IMR-90 (cell line): ENCODE measurements around the gene AUH. TPM values are rescaled to one million over a fixed set of nuclear protein-coding genes. Genes with fewer than 3 reads are reported as not detected.

Experiments used
- ATAC-seq: fragments of 200-7000 bp; cut with Tn5 transposase; 2 replicates; pipeline ENCODE4 v1.9.1; 2020; ENCODE audit warnings: low read depth, mild to moderate bottlenecking, moderate library complexity
- BruUV-seq: library from RNA; stranded (reverse); fragments of 400-500 nt; replicated peaks from 2 replicates; lab custom pipeline; 2021; lab: Mats Ljungman, UMichigan
- CTCF ChIA-PET: fragments of 300-600 bp; formaldehyde crosslinking; extraction: SDS; loops from one replicate; lab custom pipeline; 2021; ENCODE audit warnings: antibody characterized with exemption; lab: Yijun Ruan, JAX
- POLR2A ChIA-PET: fragments of 300-600 bp; sonication (Branson Sonifier 250); formaldehyde crosslinking; loops from one replicate; lab custom pipeline; 2022; ENCODE audit warnings: antibody characterized with exemption; ENCODE audit not compliant: unreplicated experiment; lab: Charles Lee
- DNase-seq: peaks from one replicate; pipeline ENCODE4 v3.0.0; 2013
- H2AFZ ChIP-seq: replicated peaks from 2 replicates; pipeline ENCODE3; 2013; ENCODE audit warnings: low read length, mild to moderate bottlenecking; ENCODE audit not compliant: poor library complexity
- H2AK5ac ChIP-seq: 2 replicates; pipeline ENCODE4 v1.6.1; 2013; ENCODE audit warnings: low read depth, low read length, inconsistent platforms
- H2AK9ac ChIP-seq: replicated peaks from 2 replicates; pipeline ENCODE3; 2013; ENCODE audit warnings: mild to moderate bottlenecking, low read depth, low read length, moderate library complexity; ENCODE audit not compliant: poor library complexity
- H2BK120ac ChIP-seq: 2 replicates; pipeline ENCODE4 v1.6.1; 2013; ENCODE audit warnings: low read depth, low read length, inconsistent platforms
- H2BK15ac ChIP-seq: 3 replicates; pipeline ENCODE4 v1.6.1; 2013; ENCODE audit warnings: low read depth, low read length, inconsistent platforms
- H2BK20ac ChIP-seq: 2 replicates; pipeline ENCODE4 v1.6.1; 2013; ENCODE audit warnings: low read depth, mild to moderate bottlenecking, inconsistent platforms, low read length, moderate library complexity
- H2BK5ac ChIP-seq: 2 replicates; pipeline ENCODE4 v1.6.1; 2013; ENCODE audit warnings: mild to moderate bottlenecking, low read depth, low read length, inconsistent platforms; ENCODE audit not compliant: poor library complexity, severe bottlenecking
- H3K14ac ChIP-seq: replicated peaks from 2 replicates; pipeline ENCODE4 v1.6.1; 2013; ENCODE audit warnings: low read depth, low read length, inconsistent platforms
- H3K18ac ChIP-seq: 2 replicates; pipeline ENCODE4 v1.6.1; 2013; ENCODE audit warnings: low read depth, low read length, control low read depth
- H3K23ac ChIP-seq: 2 replicates; pipeline ENCODE4 v1.6.1; 2013; ENCODE audit warnings: low read depth, low read length, inconsistent platforms
- H3K27ac ChIP-seq: 2 replicates; pipeline ENCODE4 v1.5.1; 2013; ENCODE audit warnings: mild to moderate bottlenecking, control low read depth, low read length; ENCODE audit not compliant: insufficient read depth
- H3K27me3 ChIP-seq: 2 replicates; pipeline ENCODE4 v1.6.1; 2013; ENCODE audit warnings: low read length; ENCODE audit not compliant: control insufficient read depth, insufficient read depth
- H3K36me3 ChIP-seq: 2 replicates; pipeline ENCODE4 v1.6.1; 2013; ENCODE audit warnings: low read length, mixed read lengths; ENCODE audit not compliant: control insufficient read depth, insufficient read depth
- H3K4ac ChIP-seq: 2 replicates; pipeline ENCODE4 v1.6.1; 2013; ENCODE audit warnings: low read depth, low read length, inconsistent platforms
- H3K4me1 ChIP-seq: 2 replicates; pipeline ENCODE4 v1.6.1; 2013; ENCODE audit warnings: low read length, mixed read lengths; ENCODE audit not compliant: control insufficient read depth, insufficient read depth
- H3K4me2 ChIP-seq: 2 replicates; pipeline ENCODE4 v1.6.1; 2013; ENCODE audit warnings: low read depth, mild to moderate bottlenecking, control low read depth, low read length, moderate library complexity
- H3K4me3 ChIP-seq: 2 replicates; pipeline ENCODE4 v1.5.1; 2013; ENCODE audit warnings: low read depth, mild to moderate bottlenecking, control low read depth, low read length, moderate library complexity; ENCODE audit not compliant: insufficient read depth
- H3K56ac ChIP-seq: 2 replicates; pipeline ENCODE4 v1.6.1; 2013; ENCODE audit warnings: low read length, inconsistent platforms; ENCODE audit not compliant: insufficient read depth; ENCODE audit errors: extremely low read depth
- H3K79me1 ChIP-seq, 2 experiments: 2 replicates each; pipeline ENCODE4 v1.6.1; 2013; ENCODE audit warnings: low read length in 2 of 2, inconsistent platforms in 1 of 2, low read depth in 1 of 2
- H3K9ac ChIP-seq: 2 replicates; pipeline ENCODE4 v1.6.1; 2013; ENCODE audit warnings: low read depth, low read length, control low read depth
- H3K9me1 ChIP-seq: 2 replicates; pipeline ENCODE4 v1.6.1; 2013; ENCODE audit warnings: low read length, inconsistent platforms; ENCODE audit not compliant: insufficient read depth
- H3K9me3 ChIP-seq: 2 replicates; pipeline ENCODE4 v1.6.1; 2013; ENCODE audit warnings: low read length; ENCODE audit not compliant: control insufficient read depth, insufficient read depth
- H4K20me1 ChIP-seq: 2 replicates; pipeline ENCODE4 v1.6.1; 2013; ENCODE audit warnings: low read length, inconsistent platforms; ENCODE audit not compliant: insufficient read depth
- H4K5ac ChIP-seq: 2 replicates; pipeline ENCODE4 v1.6.1; 2013; ENCODE audit warnings: mild to moderate bottlenecking, low read depth, low read length, control low read depth
- H4K8ac ChIP-seq, 2 experiments: 2 replicates each; pipeline ENCODE4 v1.6.1; 2013; ENCODE audit warnings: low read depth in 2 of 2, low read length in 2 of 2, control low read depth in 1 of 2, inconsistent platforms in 1 of 2
- H4K91ac ChIP-seq: 2 replicates; pipeline ENCODE4 v1.6.1; 2013; ENCODE audit warnings: low read depth, low read length, inconsistent platforms; ENCODE audit not compliant: insufficient read depth
- MAZ ChIP-seq: IDR thresholded peaks from 2 replicates; pipeline ENCODE4 v1.6.1; 2012; ENCODE audit warnings: low read depth, mild to moderate bottlenecking, low read length, improper control_type of control experiment, moderate library complexity, borderline replicate concordance
- POLR2A ChIP-seq: IDR thresholded peaks from 2 replicates; pipeline ENCODE4 v1.6.1; 2012; ENCODE audit warnings: mild to moderate bottlenecking, low read depth, low read length
- WGBS, 2 experiments: methylation state at CpG; one replicate each; pipeline versions ENCODE4 v1.1.5 to v1.1.7; 2013; ENCODE audit warnings: missing lambda C conversion rate in 2 of 2; ENCODE audit not compliant: insufficient read length in 1 of 2; ENCODE audit errors: extremely low coverage in 2 of 2; 5-methylcytosine and 5-hydroxymethylcytosine counted together
- dilution Hi-C: fragments of 300-500 bp; cut with HindIII; formaldehyde crosslinking; loops from one replicate; pipeline ENCODE4 v1.14.3; 2018; ENCODE audit warnings: low sequenced_read_pairs; ENCODE audit not compliant: unreplicated experiment
- in situ Hi-C: fragments of 300-500 bp; cut with MboI; formaldehyde crosslinking; loops from 3 replicates; pipeline ENCODE4 v1.14.3; 2019; ENCODE audit warnings: low sequenced_read_pairs, inconsistent platforms, mixed read lengths
- intact Hi-C: fragments of 100-400 bp; cut with micrococcal nuclease; formaldehyde crosslinking; loops from 2 replicates; pipeline ENCODE4 v1.10.0; 2022
- polyA plus RNA-seq, 3 experiments: library from polyadenylated mRNA; depleted of rRNA; stranded (reverse); fragments of >200 nt; gene quantifications; 2 replicates each; pipeline ENCODE4 v1.2.3, GENCODE V29; 2012; ENCODE audit warnings: low replicate concordance in 1 of 3
- total RNA-seq: library from RNA; depleted of rRNA; stranded (reverse); fragments of >200 nt; gene quantifications from 2 replicates; pipeline ENCODE4 v1.2.3, GENCODE V29; 2012

The AUH gene
- total and polyA plus RNA-seq, 2 of the 4 experiments (the other 2 are of a cell fraction), result 5.9 to 8.1 TPM

- in situ Hi-C loops (loop anchor here (5.0 kb wide), 1 partner anchor 64 kb away; no protein-coding TSS in a partner anchor), dilution Hi-C loops (no loop called here), intact Hi-C loops (loop anchor here (2.0 to 5.0 kb wide), 4 partner anchors 59 to 277 kb away; no protein-coding TSS in a partner anchor)
- peak overlapping the region; percentile 58 for H2AFZ ChIP-seq
- no peaks in the 10 kb centered on the region for H3K27me3 ChIP-seq
- no peaks in the 10 kb centered on the region for H4K20me1 ChIP-seq
- H4K8ac ChIP-seq, result peak overlapping the region; percentile 80 to 98
- peak overlapping the region; percentile 95 for H4K5ac ChIP-seq
- no peaks in the 10 kb centered on the region for H3K36me3 ChIP-seq
- peak overlapping the region; percentile 97 for H2BK5ac ChIP-seq
- H3K56ac ChIP-seq, result peak overlapping the region; percentile 78
- H3K14ac ChIP-seq, result peak overlapping the region; percentile 99
- H3K9me3 ChIP-seq, result 0 out of 2 replicates have a peak, but pooled peaks cover 2% of the 10 kb centered on the region
- peak overlapping the region; percentile 97 for H2BK120ac ChIP-seq
- CTCF ChIA-PET, result interaction anchor here (0.7 kb wide), 1 partner anchor 31 kb away, joined by 3 read pairs; no protein-coding TSS in a partner anchor
- peak overlapping the region; percentile 99 for H2AK5ac ChIP-seq
- H2AK9ac ChIP-seq, result peak overlapping the region; percentile 21
- DNase-seq (no peak), ATAC-seq (no peak)
- H3K18ac ChIP-seq, result peak overlapping the region; percentile 96
- peaks cover 44% of the 10 kb centered on the region for H3K4me1 ChIP-seq
- no TSS peak for BruUV-seq
- 100% methylated on average over 7 of the region's 18 CpGs; no CpG with 5 or more reads in 1 of the 2 experiments for WGBS, 2 experiments
- peaks cover 32% of the 10 kb centered on the region for H3K9me1 ChIP-seq
- peak overlapping the region; percentile 95 for H2BK15ac ChIP-seq
- no peak for TF ChIP-seq MAZ
- TF ChIP-seq POLR2A, result peak; percentile 23; the same call in 1 of the 2 replicates
- H3K27ac ChIP-seq, result peak overlapping the region; percentile 71
- POLR2A ChIA-PET, result no interaction called here
- peak overlapping the region; percentile 1; the same call in 1 of the 2 replicates for H3K9ac ChIP-seq
- peak overlapping the region; percentile 64 for H3K23ac ChIP-seq
- H3K79me1 ChIP-seq, result peaks cover 14 to 55% of the 10 kb centered on the region in 2 experiments; a peak in 3 of 4 replicates
- no peak overlapping the region for H3K4me3 ChIP-seq
- no peak overlapping the region for H3K4me2 ChIP-seq
- H3K4ac ChIP-seq, result peak overlapping the region; percentile 95
- H4K91ac ChIP-seq, result peak overlapping the region; percentile 97
- peak overlapping the region; percentile 98 for H2BK20ac ChIP-seq
Measured at GRCh38 chr9:91191411-91192380, 170.0 kb downstream of the AUH start.
